Esophagus muscularis mucosa (tissue), 3 donors: Measurements from ENCODE around the gene AGPAT1.

Experiments
- POLR2A ChIP-seq: fragments of 450-650 bp; IDR thresholded peaks from one replicate; pipeline ENCODE4 v1.6.1; 2017; ENCODE audit warnings: antibody characterized with exemption, moderate library complexity, mild to moderate bottlenecking, low read depth
- POLR2AphosphoS5 ChIP-seq, 2 donors: sonication (generic); formaldehyde crosslinking; IDR thresholded peaks; one replicate each; pipeline ENCODE4 v1.6.1; 2017; ENCODE audit warnings: antibody characterized with exemption in 2 of 2
- TF ChIP-seq, protein P1 (sequence below), 3 experiments: fragments of 200-600 bp in 2 of 3; fragments of 450-650 bp in 1 of 3; sonication (generic) in 2 of 3; IDR thresholded peaks; one replicate each; pipeline ENCODE4 v1.5.1; 2017 to 2019; ENCODE audit warnings: antibody characterized with exemption in 3 of 3, mild to moderate bottlenecking in 2 of 3, moderate library complexity in 1 of 3

GRCh38 chr6:32149932-32150870 lies 25.7 kb downstream of the AGPAT1 start:
- TF ChIP-seq, protein P1, sequence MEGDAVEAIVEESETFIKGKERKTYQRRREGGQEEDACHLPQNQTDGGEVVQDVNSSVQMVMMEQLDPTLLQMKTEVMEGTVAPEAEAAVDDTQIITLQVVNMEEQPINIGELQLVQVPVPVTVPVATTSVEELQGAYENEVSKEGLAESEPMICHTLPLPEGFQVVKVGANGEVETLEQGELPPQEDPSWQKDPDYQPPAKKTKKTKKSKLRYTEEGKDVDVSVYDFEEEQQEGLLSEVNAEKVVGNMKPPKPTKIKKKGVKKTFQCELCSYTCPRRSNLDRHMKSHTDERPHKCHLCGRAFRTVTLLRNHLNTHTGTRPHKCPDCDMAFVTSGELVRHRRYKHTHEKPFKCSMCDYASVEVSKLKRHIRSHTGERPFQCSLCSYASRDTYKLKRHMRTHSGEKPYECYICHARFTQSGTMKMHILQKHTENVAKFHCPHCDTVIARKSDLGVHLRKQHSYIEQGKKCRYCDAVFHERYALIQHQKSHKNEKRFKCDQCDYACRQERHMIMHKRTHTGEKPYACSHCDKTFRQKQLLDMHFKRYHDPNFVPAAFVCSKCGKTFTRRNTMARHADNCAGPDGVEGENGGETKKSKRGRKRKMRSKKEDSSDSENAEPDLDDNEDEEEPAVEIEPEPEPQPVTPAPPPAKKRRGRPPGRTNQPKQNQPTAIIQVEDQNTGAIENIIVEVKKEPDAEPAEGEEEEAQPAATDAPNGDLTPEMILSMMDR (IDR thresholded peaks at IDR 0.05), result no peak
- TF ChIP-seq POLR2AphosphoS5 (IDR thresholded peaks at IDR 0.05), result no peak
- no peak for TF ChIP-seq POLR2A
